GM10266 (cell line): ENCODE measurements around the gene PROSER2.

Experiments used
- DNase-seq: peaks from one replicate; pipeline ENCODE4 v3.0.0; 2012; ENCODE audit errors: extremely low spot score
- CTCF ChIP-seq: IDR thresholded peaks from 2 replicates; pipeline ENCODE4 v1.5.1; 2012; ENCODE audit warnings: mild to moderate bottlenecking, low read depth; ENCODE audit not compliant: control insufficient read depth, insufficient read depth; ENCODE audit errors: missing control alignments

PROSER2 gene

GRCh38 chr10:11856678-11857077 is 33.5 kb downstream of the PROSER2 start:
- no peak for DNase-seq
- no peak for TF ChIP-seq CTCF

- no peak for DNase-seq
- TF ChIP-seq CTCF: no peak
Measured at GRCh38 chr10:11858093-11858492, 34.9 kb downstream of the PROSER2 start.

GRCh38 chr10:11861341-11861740 is 38.2 kb downstream of the PROSER2 start:
- no peak for TF ChIP-seq CTCF

GRCh38 chr10:11861811-11862428 is 38.8 kb downstream of the PROSER2 start:
- TF ChIP-seq CTCF: no peak
- DNase-seq: no peak

More at GRCh38 chr10:11861341-11861740, 38.2 kb downstream of the PROSER2 start:
- DNase-seq: no peak

- no peak for TF ChIP-seq CTCF
- peak; percentile 80 for DNase-seq
Measured at GRCh38 chr10:11863353-11864109, 40.4 kb downstream of the PROSER2 start.

- no peak for DNase-seq
- TF ChIP-seq CTCF: no peak
Measured at GRCh38 chr10:11864727-11865126, 41.6 kb downstream of the PROSER2 start.

- no peak for DNase-seq
- TF ChIP-seq CTCF: no peak
Measured at GRCh38 chr10:11865561-11865960, 42.4 kb downstream of the PROSER2 start.
